PFSK-1 (cell line): ENCODE data around the gene DLGAP4.

ENCODE experiments used
- FOXP2 ChIP-seq: optimal IDR thresholded peaks from 2 replicates; pipeline ENCODE3; 2011; ENCODE audit warnings: borderline replicate concordance, control low read depth, inconsistent platforms; ENCODE audit not compliant: insufficient read depth; ENCODE audit errors: extremely low read length, extremely low read depth
- POLR2AphosphoS5 ChIP-seq: IDR thresholded peaks from 2 replicates; pipeline ENCODE4 v1.6.1; 2012; ENCODE audit warnings: low read depth, mild to moderate bottlenecking, control low read depth, low read length, moderate library complexity
- REST ChIP-seq, 2 experiments: IDR thresholded peaks; 2 replicates each; pipeline versions ENCODE4 v1.6.1 to v1.8.0; 2011 to 2012; ENCODE audit warnings: low read depth in 2 of 2, low read length in 2 of 2, control low read depth in 1 of 2, inconsistent platforms in 1 of 2, mild to moderate bottlenecking in 1 of 2, moderate library complexity in 1 of 2; ENCODE audit not compliant: insufficient read depth in 1 of 2
- SIN3A ChIP-seq: IDR thresholded peaks from 2 replicates; pipeline ENCODE4 v1.6.1; 2012; ENCODE audit warnings: mild to moderate bottlenecking, low read length, moderate library complexity, borderline replicate concordance; ENCODE audit not compliant: insufficient read depth
- TAF1 ChIP-seq: IDR thresholded peaks from 2 replicates; pipeline ENCODE4 v1.6.1; 2012; ENCODE audit warnings: low read length, control low read depth, borderline replicate concordance; ENCODE audit not compliant: insufficient read depth

The DLGAP4 gene

GRCh38 chr20:36415475-36416002 is 109.4 kb downstream of the DLGAP4 start:
- TF ChIP-seq FOXP2 (no peak), POLR2AphosphoS5 (no peak), SIN3A (no peak), REST (IDR thresholded peaks at IDR 0.05; ENCODE audit: insufficient read depth in 1 of 2, low read depth in 2 of 2, low read length in 2 of 2) (no peak), TAF1 (no peak)

- TF ChIP-seq SIN3A (no peak), POLR2AphosphoS5 (no peak), FOXP2 (no peak), TAF1 (no peak), REST (IDR thresholded peaks at IDR 0.05; ENCODE audit: insufficient read depth in 1 of 2, low read depth in 2 of 2, low read length in 2 of 2) (no peak)
Measured at GRCh38 chr20:36418711-36419110, 112.6 kb downstream of the DLGAP4 start.

GRCh38 chr20:36421641-36422040 is 115.5 kb downstream of the DLGAP4 start:
- TF ChIP-seq POLR2AphosphoS5 (no peak), SIN3A (no peak), FOXP2 (no peak), TAF1 (no peak), REST (IDR thresholded peaks at IDR 0.05; ENCODE audit: insufficient read depth in 1 of 2, low read depth in 2 of 2, low read length in 2 of 2) (no peak)

- TF ChIP-seq REST (IDR thresholded peaks at IDR 0.05; ENCODE audit: insufficient read depth in 1 of 2, low read depth in 2 of 2, low read length in 2 of 2) (no peak), TAF1 (no peak), FOXP2 (no peak), SIN3A (no peak), POLR2AphosphoS5 (no peak)
Measured at GRCh38 chr20:36424314-36424713, 118.2 kb downstream of the DLGAP4 start.

GRCh38 chr20:36425166-36425565 is 119.0 kb downstream of the DLGAP4 start:
- TF ChIP-seq REST (IDR thresholded peaks at IDR 0.05; ENCODE audit: insufficient read depth in 1 of 2, low read depth in 2 of 2, low read length in 2 of 2): no peak
- TF ChIP-seq FOXP2: no peak
